H1 (cell line): Measurements from ENCODE around the gene SCN11A. TPM values are rescaled to one million over a fixed set of nuclear protein-coding genes. Genes with fewer than 3 reads are reported as not detected.
A peak's percentile ranks its signal among the peaks of the same experiment; 100 is the strongest.

Experiments used
- CTCF ChIA-PET: fragments of 300-600 bp; sonication (Branson Sonifier 250); formaldehyde crosslinking; loops from one replicate; lab custom pipeline; 2021; ENCODE audit not compliant: partially characterized antibody; lab: Charles Lee
- POLR2A ChIA-PET: fragments of 300-600 bp; sonication (Branson Sonifier 250); formaldehyde crosslinking; loops from one replicate; lab custom pipeline; 2021; ENCODE audit warnings: inconsistent platforms; ENCODE audit not compliant: partially characterized antibody; lab: Charles Lee
- DNase-seq, 2 experiments: peaks; one replicate each; pipeline versions ENCODE4 v3.0.0 to v3.0.0-alpha.2; 2010 to 2022; ENCODE audit warnings: low spot score in 2 of 2, low read depth in 1 of 2, mixed read lengths in 1 of 2
- FAIRE-seq: peaks from 2 replicates; lab custom pipeline; 2011; peaks lifted over from hg19 to GRCh38; lab: Jason Lieb, UNC
- H2AFZ ChIP-seq: 2 replicates; pipeline ENCODE4 v1.8.1; 2012; ENCODE audit warnings: low read length, inconsistent platforms
- H2AK5ac ChIP-seq: 2 replicates; pipeline ENCODE4 v1.6.1; 2013; ENCODE audit warnings: low read depth, low read length
- H2BK120ac ChIP-seq: replicated peaks from 2 replicates; pipeline ENCODE3; 2013; ENCODE audit warnings: low read depth, low read length, inconsistent platforms
- H2BK12ac ChIP-seq: 2 replicates; pipeline ENCODE4 v1.6.1; 2013; ENCODE audit warnings: low read depth, low read length
- H2BK15ac ChIP-seq: 2 replicates; pipeline ENCODE4 v1.6.1; 2013; ENCODE audit warnings: low read length
- H2BK20ac ChIP-seq: 2 replicates; pipeline ENCODE4 v1.6.1; 2013; ENCODE audit warnings: low read length
- H2BK5ac ChIP-seq: 2 replicates; pipeline ENCODE4 v1.6.1; 2013; ENCODE audit warnings: low read depth, low read length
- H3K14ac ChIP-seq: 2 replicates; pipeline ENCODE4 v1.6.1; 2013; ENCODE audit warnings: inconsistent platforms; ENCODE audit not compliant: insufficient read length
- H3K18ac ChIP-seq: 2 replicates; pipeline ENCODE4 v1.6.1; 2013; ENCODE audit warnings: low read length; ENCODE audit errors: extremely low read depth
- H3K23ac ChIP-seq: 2 replicates; pipeline ENCODE4 v1.6.1; 2013; ENCODE audit warnings: inconsistent platforms; ENCODE audit not compliant: insufficient read length
- H3K23me2 ChIP-seq: 2 replicates; pipeline ENCODE4 v1.6.1; 2013; ENCODE audit warnings: low read depth, low read length
- H3K27ac ChIP-seq: 2 replicates; pipeline ENCODE4 v1.6.1; 2011; ENCODE audit warnings: low read depth, low read length, inconsistent platforms
- H3K27me3 ChIP-seq, 4 experiments: replicated peaks in 1 of 4; 1 replicate in 1 of 4; 2 replicates in 3 of 4; pipeline versions ENCODE4 v1.6.1 to v1.8.1; 2011 to 2013; ENCODE audit warnings: low read length in 3 of 4, mild to moderate bottlenecking in 3 of 4, inconsistent platforms in 2 of 4, mixed read lengths in 2 of 4, moderate library complexity in 1 of 4; ENCODE audit not compliant: control insufficient read depth in 3 of 4, insufficient read depth in 3 of 4; ENCODE audit errors: extremely low read depth in 1 of 4
- H3K36me3 ChIP-seq, 4 experiments: 2 replicates each; pipeline versions ENCODE4 v1.6.1 to v1.8.1; 2011 to 2013; ENCODE audit warnings: mild to moderate bottlenecking in 4 of 4, low read length in 3 of 4, moderate library complexity in 2 of 4, control low read depth in 1 of 4, inconsistent platforms in 1 of 4; ENCODE audit not compliant: insufficient read depth in 4 of 4, control insufficient read depth in 2 of 4
- H3K4ac ChIP-seq: replicated peaks from 2 replicates; pipeline ENCODE3; 2013; ENCODE audit warnings: low read length, low read depth, mixed read lengths, inconsistent platforms; ENCODE audit not compliant: insufficient read length
- H3K4me1 ChIP-seq, 4 experiments: replicated peaks in 1 of 4; 1 replicate in 1 of 4; 2 replicates in 3 of 4; pipeline versions ENCODE4 v1.6.1 to v1.8.1; 2011 to 2013; ENCODE audit warnings: low read length in 3 of 4, inconsistent platforms in 2 of 4, mixed read lengths in 1 of 4; ENCODE audit not compliant: insufficient read depth in 4 of 4, control insufficient read depth in 3 of 4
- H3K4me2 ChIP-seq, 2 experiments: 2 replicates each; pipeline versions ENCODE4 v1.6.1 to v1.8.1; 2011 to 2013; ENCODE audit warnings: low read depth in 2 of 2, low read length in 2 of 2, control low read depth in 1 of 2, inconsistent platforms in 1 of 2, mild to moderate bottlenecking in 1 of 2; ENCODE audit not compliant: insufficient read depth in 1 of 2
- H3K4me3 ChIP-seq, 4 experiments: fragments of 200-600, 300-600 bp in 1 of 4; sonication (generic), shearing (Covaris generic), sonication (Bioruptor Twin) in 1 of 4; 2 replicates each; pipeline versions ENCODE4 v1.5.1 to v1.8.1; 2011 to 2016; ENCODE audit warnings: low read length in 4 of 4, low read depth in 3 of 4, control low read depth in 2 of 4, inconsistent platforms in 2 of 4, mild to moderate bottlenecking in 2 of 4, mixed read lengths in 1 of 4, moderate library complexity in 1 of 4; ENCODE audit not compliant: insufficient read depth in 2 of 4; ENCODE audit errors: extremely low read depth in 1 of 4
- H3K56ac ChIP-seq: replicated peaks from 2 replicates; pipeline ENCODE3; 2013; ENCODE audit warnings: low read depth, mild to moderate bottlenecking, mixed read lengths, low read length, inconsistent platforms; ENCODE audit not compliant: insufficient read length
- H3K79me1 ChIP-seq: 2 replicates; pipeline ENCODE4 v1.6.1; 2013; ENCODE audit warnings: low read depth, low read length, control low read depth
- H3K79me2 ChIP-seq, 2 experiments: 2 replicates each; pipeline versions ENCODE4 v1.6.1 to v1.8.1; 2012 to 2013; ENCODE audit warnings: low read length in 2 of 2, mild to moderate bottlenecking in 2 of 2, inconsistent platforms in 1 of 2; ENCODE audit not compliant: insufficient read depth in 2 of 2, control insufficient read depth in 1 of 2
- H3K9ac ChIP-seq, 4 experiments: replicated peaks in 1 of 4; 1 replicate in 1 of 4; 2 replicates in 3 of 4; pipeline versions ENCODE4 v1.6.1 to v1.8.1; 2011 to 2013; ENCODE audit warnings: low read depth in 3 of 4, low read length in 3 of 4, control low read depth in 2 of 4, mild to moderate bottlenecking in 2 of 4, moderate library complexity in 2 of 4, inconsistent platforms in 1 of 4; ENCODE audit errors: extremely low read depth in 1 of 4
- H3K9me3 ChIP-seq, 2 experiments: 2 replicates each; pipeline versions ENCODE4 v1.6.1 to v1.8.1; 2012 to 2013; ENCODE audit warnings: mild to moderate bottlenecking in 2 of 2, moderate library complexity in 2 of 2, control low read depth in 1 of 2, inconsistent platforms in 1 of 2, low read depth in 1 of 2, low read length in 1 of 2, mixed read lengths in 1 of 2; ENCODE audit not compliant: insufficient read depth in 2 of 2
- H4K20me1 ChIP-seq, 2 experiments: replicated peaks in 1 of 2; 2 replicates each; pipeline versions ENCODE3 to v1.8.1; 2011 to 2013; ENCODE audit warnings: inconsistent platforms in 2 of 2, low read length in 2 of 2, mild to moderate bottlenecking in 1 of 2; ENCODE audit not compliant: insufficient read depth in 2 of 2, control insufficient read depth in 1 of 2
- H4K5ac ChIP-seq: 2 replicates; pipeline ENCODE4 v1.6.1; 2013; ENCODE audit warnings: low read length, low read depth, mixed read lengths, inconsistent platforms; ENCODE audit not compliant: insufficient read length
- H4K8ac ChIP-seq: 2 replicates; pipeline ENCODE4 v1.8.0; 2013; ENCODE audit warnings: mild to moderate bottlenecking, moderate library complexity, low read length, inconsistent platforms; ENCODE audit not compliant: insufficient read depth; ENCODE audit errors: extremely low read depth
- H4K91ac ChIP-seq: replicated peaks from 2 replicates; pipeline ENCODE3; 2013; ENCODE audit warnings: low read length, mixed read lengths, inconsistent platforms; ENCODE audit not compliant: insufficient read length
- KDM4A ChIP-seq: IDR thresholded peaks from one replicate; pipeline ENCODE4 v1.7.1; 2012; ENCODE audit warnings: low read depth, mild to moderate bottlenecking, moderate library complexity, low read length, inconsistent platforms; ENCODE audit not compliant: severe bottlenecking
- MAFK ChIP-seq: IDR thresholded peaks from 2 replicates; pipeline ENCODE4 v1.6.1; 2012; ENCODE audit warnings: low read depth, mild to moderate bottlenecking, improper control_type of control experiment, low read length
- NANOG ChIP-seq: IDR thresholded peaks from 2 replicates; pipeline ENCODE4 v1.6.1; 2011; ENCODE audit warnings: low read length, low read depth, mild to moderate bottlenecking, inconsistent platforms; ENCODE audit not compliant: insufficient read depth, poor library complexity, severe bottlenecking
- RNF2 ChIP-seq: fragments of 200-900, 300-1000 bp; sonication (generic); IDR thresholded peaks from 2 replicates; pipeline ENCODE4 v1.7.1; 2016; ENCODE audit warnings: borderline replicate concordance, low read depth, mild to moderate bottlenecking, antibody characterized with exemption, low read length; ENCODE audit not compliant: poor library complexity, severe bottlenecking; ENCODE audit errors: missing control alignments
- RXRA ChIP-seq: IDR thresholded peaks from 2 replicates; pipeline ENCODE4 v1.6.1; 2011; ENCODE audit warnings: low read depth, mild to moderate bottlenecking, low read length, moderate library complexity; ENCODE audit not compliant: insufficient read depth
- SAP30 ChIP-seq: fragments of 300-600 bp; sonication (generic); IDR thresholded peaks from 2 replicates; pipeline ENCODE4 v1.7.1; 2012; ENCODE audit warnings: low read length, moderate library complexity, mild to moderate bottlenecking, inconsistent platforms; ENCODE audit not compliant: insufficient read depth, insufficient replicate concordance
- SIX5 ChIP-seq: IDR thresholded peaks from 2 replicates; pipeline ENCODE4 v1.6.1; 2011; ENCODE audit warnings: mild to moderate bottlenecking, low read depth, low read length
- SP2 ChIP-seq: IDR thresholded peaks from 2 replicates; pipeline ENCODE4 v1.6.1; 2012; ENCODE audit warnings: mild to moderate bottlenecking, low read length, inconsistent platforms
- SUZ12 ChIP-seq: fragments of 200-600 bp; sonication (generic); IDR thresholded peaks from 2 replicates; pipeline ENCODE4 v1.6.1; 2012; ENCODE audit warnings: mild to moderate bottlenecking, inconsistent platforms, low read length, moderate library complexity, mixed read lengths
- WGBS, 2 experiments: shearing (Covaris generic) in 1 of 2; methylation state at CpG; one replicate each; pipeline versions ENCODE4 v1.1.6 to v1.1.7; 2013 to 2015; ENCODE audit warnings: low lambda C conversion rate in 2 of 2, mixed read lengths in 2 of 2, inconsistent platforms in 1 of 2, low coverage in 1 of 2, missing lambda C conversion rate in 1 of 2; ENCODE audit not compliant: insufficient replicate concordance in 2 of 2, insufficient coverage in 1 of 2, insufficient read length in 1 of 2; ENCODE audit errors: extremely low coverage in 1 of 2, missing lambda C conversion rate in 1 of 2; 5-methylcytosine and 5-hydroxymethylcytosine counted together
- polyA plus RNA-seq, 7 experiments: library from polyadenylated mRNA; depleted of rRNA in 3 of 7; stranded (reverse) in 5 of 7; unstranded in 2 of 7; fragments of >200 nt in 5 of 7; fragments of 200-250 nt in 2 of 7; gene quantifications; 1 replicate in 5 of 7; 2 replicates in 1 of 7; 4 replicates in 1 of 7; pipeline versions ENCODE4 v1.2.1 to v1.2.3, GENCODE V29; 2011 to 2013; ENCODE audit warnings: missing spikeins in 2 of 7, mixed read lengths in 2 of 7
- total RNA-seq: library from RNA; stranded (reverse); fragmentation: NEBNext Ultra II Directional; extraction: Animal tissue kit (Norgen Biotek cat#: 25700); gene quantifications from 2 replicates; pipeline ENCODE4 v1.2.1, GENCODE V29; 2021
- TF ChIP-seq, protein P1 (sequence below), 3 experiments: IDR thresholded peaks; 1 replicate in 2 of 3; 2 replicates in 1 of 3; pipeline versions ENCODE4 v1.5.1 to v1.6.1; 2011; ENCODE audit warnings: low read length in 3 of 3, mild to moderate bottlenecking in 3 of 3, inconsistent platforms in 2 of 3, low read depth in 1 of 3, moderate library complexity in 1 of 3; ENCODE audit not compliant: insufficient read depth in 1 of 3; ENCODE audit errors: control extremely low read depth in 1 of 3

The SCN11A gene
- total and polyA plus RNA-seq, 2 of the 8 experiments (the other 6 are each of a cell fraction or from before 2014, with no cell fraction given): 0.11 to 0.21 TPM

- H4K5ac ChIP-seq: no peak overlapping the region
- no peaks in the 10 kb centered on the region; a peak in 1 of 4 replicates for H3K9me3 ChIP-seq
- no peak overlapping the region for H2BK120ac ChIP-seq
- H3K14ac ChIP-seq: no peak overlapping the region
- H3K18ac ChIP-seq: no peak overlapping the region
- H2BK5ac ChIP-seq: no peak overlapping the region
- no peak overlapping the region for H3K27ac ChIP-seq
- no peak overlapping the region for H3K56ac ChIP-seq
- H4K91ac ChIP-seq: no peak overlapping the region
- no peak overlapping the region for H2BK12ac ChIP-seq
- peaks cover 0 to 5% of the 10 kb centered on the region in 2 experiments for H4K20me1 ChIP-seq
- no peak overlapping the region for H3K4me2 ChIP-seq
- no peak overlapping the region for H2AFZ ChIP-seq
- no peak overlapping the region for H3K23ac ChIP-seq
- CTCF ChIA-PET: interaction anchor here (0.6 to 7.9 kb wide), 13 partner anchors 14 to 1123 kb away, joined by 3 to 106 read pairs (median 3); no protein-coding TSS in a partner anchor
- no peak overlapping the region for H3K9ac ChIP-seq
- no peak overlapping the region; the same call in 1 of the 2 replicates for H4K8ac ChIP-seq
- H3K79me2 ChIP-seq: no peaks in the 10 kb centered on the region
- POLR2A ChIA-PET: no interaction called here
- H2BK15ac ChIP-seq: no peak overlapping the region
- peaks cover 12 to 24% (median 21%) of the 10 kb centered on the region in 4 experiments for H3K36me3 ChIP-seq
- H2BK20ac ChIP-seq: no peak overlapping the region
- no peak overlapping the region for H3K4me3 ChIP-seq
- no peak for FAIRE-seq
- no peaks in the 10 kb centered on the region for H3K23me2 ChIP-seq
- no peaks in the 10 kb centered on the region for H3K27me3 ChIP-seq
- no peak overlapping the region for H2AK5ac ChIP-seq
- peak in 1 of 2 experiments; percentile 35 for DNase-seq
- peaks cover 4% of the 10 kb centered on the region; the same call in 1 of the 2 replicates for H3K79me1 ChIP-seq
- no peaks in the 10 kb centered on the region; a peak in 1 of 7 replicates for H3K4me1 ChIP-seq
- H3K4ac ChIP-seq: no peak overlapping the region
- 94% methylated on average over 9 of the region's 9 CpGs; no CpG with 5 or more reads in 1 of the 2 experiments for WGBS, 2 experiments
- TF ChIP-seq SAP30 (no peak), NANOG (no peak), SUZ12 (no peak), SP2 (no peak), MAFK (no peak), RNF2 (no peak), KDM4A (no peak), RXRA (no peak), SIX5 (no peak)
- TF ChIP-seq, protein P1, sequence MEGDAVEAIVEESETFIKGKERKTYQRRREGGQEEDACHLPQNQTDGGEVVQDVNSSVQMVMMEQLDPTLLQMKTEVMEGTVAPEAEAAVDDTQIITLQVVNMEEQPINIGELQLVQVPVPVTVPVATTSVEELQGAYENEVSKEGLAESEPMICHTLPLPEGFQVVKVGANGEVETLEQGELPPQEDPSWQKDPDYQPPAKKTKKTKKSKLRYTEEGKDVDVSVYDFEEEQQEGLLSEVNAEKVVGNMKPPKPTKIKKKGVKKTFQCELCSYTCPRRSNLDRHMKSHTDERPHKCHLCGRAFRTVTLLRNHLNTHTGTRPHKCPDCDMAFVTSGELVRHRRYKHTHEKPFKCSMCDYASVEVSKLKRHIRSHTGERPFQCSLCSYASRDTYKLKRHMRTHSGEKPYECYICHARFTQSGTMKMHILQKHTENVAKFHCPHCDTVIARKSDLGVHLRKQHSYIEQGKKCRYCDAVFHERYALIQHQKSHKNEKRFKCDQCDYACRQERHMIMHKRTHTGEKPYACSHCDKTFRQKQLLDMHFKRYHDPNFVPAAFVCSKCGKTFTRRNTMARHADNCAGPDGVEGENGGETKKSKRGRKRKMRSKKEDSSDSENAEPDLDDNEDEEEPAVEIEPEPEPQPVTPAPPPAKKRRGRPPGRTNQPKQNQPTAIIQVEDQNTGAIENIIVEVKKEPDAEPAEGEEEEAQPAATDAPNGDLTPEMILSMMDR (IDR thresholded peaks at IDR 0.05; ENCODE audit: control extremely low read depth in 1 of 3, insufficient read depth in 1 of 3, low read depth in 1 of 3, low read length in 3 of 3): no peak
Observed at GRCh38 chr3:39100500-39100886, 48.7 kb upstream of the SCN11A start.
